Measurements from ENCODE around the gene GOLPH3L. TPM values are rescaled to one million over a fixed set of nuclear protein-coding genes. Genes with fewer than 3 reads are reported as not detected.
A peak's percentile ranks its signal among the peaks of the same experiment; 100 is the strongest.
"Not testable (repeated sequence)": the region's sequence is repeated elsewhere in the genome, so short reads cannot be mapped to it uniquely, and the experiment has no call there.

GOLPH3L gene
- total and polyA plus RNA-seq, 2 of the 13 experiments (the other 11 are each of a cell fraction or from before 2014, with no cell fraction given) = 8.2 to 12.8 TPM

GRCh38 chr1:150603711-150604110, 93.2 kb downstream of the GOLPH3L start:
- no peak overlapping the region for H3K9ac ChIP-seq (ENCODE audit: insufficient read depth, low read depth, low read length)
- WGBS (ENCODE audit: low lambda C conversion rate) = 77% methylated on average over 3 of the region's 3 CpGs
- peaks cover 64% of the 10 kb centered on the region for H3K4me1 ChIP-seq (ENCODE audit: insufficient read depth, low read length)
- H3K27ac ChIP-seq (ENCODE audit: extremely low read length, insufficient read depth, low read length) = peak overlapping the region; percentile 89
- intact Hi-C loops (cut with micrococcal nuclease; ENCODE audit: unreplicated experiment) = no loop called here
- no peaks in the 10 kb centered on the region for H3K27me3 ChIP-seq (ENCODE audit: control insufficient read depth in 1 of 2, insufficient read depth in 2 of 2, low read length in 2 of 2)
- no TSS peak for BruUV-seq (replicated peaks)
- peak overlapping the region; percentile 70; the same call in 1 of the 2 replicates for H3K4me2 ChIP-seq (ENCODE audit: low read depth, low read length)
- FAIRE-seq = no peak
- H3K79me2 ChIP-seq (ENCODE audit: insufficient read depth, low read length) = peaks cover 3% of the 10 kb centered on the region
- no peak overlapping the region for H2AFZ ChIP-seq (ENCODE audit: low read length)
- H3K36me3 ChIP-seq (replicated peaks in 1 of 2; ENCODE audit: control insufficient read depth in 1 of 2, insufficient read depth in 2 of 2, low read length in 2 of 2) = peaks cover 0 to 1% of the 10 kb centered on the region in 2 experiments; a peak in 3 of 5 replicates
- ChIA-PET POLR2A (interaction anchor here (1.0 to 6.3 kb wide), 9 partner anchors 10 to 41 kb away, joined by 3 to 108 read pairs (median 6); partner anchors contain the start of genes ENSA and MCL1), CTCF (ENCODE audit: low intra/inter-chr PET ratio, low total read pairs) (no interaction called here)
- in situ Hi-C loops (cut with HindIII; ENCODE audit: extremely low pct_ligation_motif_present, low pct_unique_long_range_greater_than_20kb) = no loop called here
- TF ChIP-seq, protein P1, sequence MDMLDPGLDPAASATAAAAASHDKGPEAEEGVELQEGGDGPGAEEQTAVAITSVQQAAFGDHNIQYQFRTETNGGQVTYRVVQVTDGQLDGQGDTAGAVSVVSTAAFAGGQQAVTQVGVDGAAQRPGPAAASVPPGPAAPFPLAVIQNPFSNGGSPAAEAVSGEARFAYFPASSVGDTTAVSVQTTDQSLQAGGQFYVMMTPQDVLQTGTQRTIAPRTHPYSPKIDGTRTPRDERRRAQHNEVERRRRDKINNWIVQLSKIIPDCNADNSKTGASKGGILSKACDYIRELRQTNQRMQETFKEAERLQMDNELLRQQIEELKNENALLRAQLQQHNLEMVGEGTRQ (IDR thresholded peaks at IDR 0.05; ENCODE audit: low read depth, low read length) = no peak
- TF ChIP-seq, protein P1 (CRISPR knock-in tag; IDR thresholded peaks at IDR 0.05; ENCODE audit: borderline replicate concordance) = no peak
- TF ChIP-seq RBM22 (optimal IDR thresholded peaks at IDR 0.05; ENCODE audit: low read length) (no peak), CEBPZ (IDR thresholded peaks at IDR 0.05; ENCODE audit: low read length) (no peak)
- no peaks in the 10 kb centered on the region for H3K9me3 ChIP-seq (ENCODE audit: low read length)
- ATAC-seq = no peak
- H3K4me3 ChIP-seq (replicated peaks in 1 of 3; ENCODE audit: insufficient read depth in 1 of 3, low read depth in 2 of 3, low read length in 3 of 3) = no peak overlapping the region
- DNase-seq (ENCODE audit: low spot score) = no peak
- H4K20me1 ChIP-seq (ENCODE audit: insufficient read depth, low read length) = no peaks in the 10 kb centered on the region

- not testable (repeated sequence) for H2AFZ ChIP-seq (ENCODE audit: low read length)
These were observed 94.6 kb downstream of the GOLPH3L start for GRCh38 chr1:150602372-150602771.

More at GRCh38 chr1:150602372-150602771, 94.6 kb downstream of the GOLPH3L start:
- H3K9me3 ChIP-seq (ENCODE audit: low read length); H3K27ac ChIP-seq (ENCODE audit: extremely low read length, insufficient read depth, low read length); H3K79me2 ChIP-seq (ENCODE audit: insufficient read depth, low read length); H3K4me2 ChIP-seq (ENCODE audit: low read depth, low read length); BruUV-seq (replicated peaks); H3K27me3 ChIP-seq (ENCODE audit: control insufficient read depth in 1 of 2, insufficient read depth in 2 of 2, low read length in 2 of 2); ATAC-seq; H4K20me1 ChIP-seq (ENCODE audit: insufficient read depth, low read length); FAIRE-seq; H3K36me3 ChIP-seq (replicated peaks in 1 of 2; ENCODE audit: control insufficient read depth in 1 of 2, insufficient read depth in 2 of 2, low read length in 2 of 2); DNase-seq (ENCODE audit: low spot score); intact Hi-C loops (cut with micrococcal nuclease; ENCODE audit: unreplicated experiment); H3K4me3 ChIP-seq (replicated peaks in 1 of 3; ENCODE audit: insufficient read depth in 1 of 3, low read depth in 2 of 3, low read length in 3 of 3); H3K9ac ChIP-seq (ENCODE audit: insufficient read depth, low read depth, low read length); CTCF ChIA-PET (ENCODE audit: low intra/inter-chr PET ratio, low total read pairs); in situ Hi-C loops (cut with HindIII; ENCODE audit: extremely low pct_ligation_motif_present, low pct_unique_long_range_greater_than_20kb): not testable (repeated sequence)
- WGBS (ENCODE audit: low lambda C conversion rate) = over 99% methylated on average over 12 of the region's 12 CpGs
- peaks cover 77% of the 10 kb centered on the region for H3K4me1 ChIP-seq (ENCODE audit: insufficient read depth, low read length)
- POLR2A ChIA-PET = interaction anchor here (0.8 to 6.3 kb wide), 3 partner anchors 10 to 31 kb away, joined by 3 to 108 read pairs (median 3); partner anchors contain the start of gene MCL1
